ENCODE results near the gene MYO1E. TPM values are rescaled to one million over a fixed set of nuclear protein-coding genes. Genes with fewer than 3 reads are reported as not detected.
"Not testable (repeated sequence)": the region's sequence is repeated elsewhere in the genome, so short reads cannot be mapped to it uniquely, and the experiment has no call there.

The MYO1E gene
- total RNA-seq, 1 donor from 2014 or later: 84.6 TPM

DNA sequence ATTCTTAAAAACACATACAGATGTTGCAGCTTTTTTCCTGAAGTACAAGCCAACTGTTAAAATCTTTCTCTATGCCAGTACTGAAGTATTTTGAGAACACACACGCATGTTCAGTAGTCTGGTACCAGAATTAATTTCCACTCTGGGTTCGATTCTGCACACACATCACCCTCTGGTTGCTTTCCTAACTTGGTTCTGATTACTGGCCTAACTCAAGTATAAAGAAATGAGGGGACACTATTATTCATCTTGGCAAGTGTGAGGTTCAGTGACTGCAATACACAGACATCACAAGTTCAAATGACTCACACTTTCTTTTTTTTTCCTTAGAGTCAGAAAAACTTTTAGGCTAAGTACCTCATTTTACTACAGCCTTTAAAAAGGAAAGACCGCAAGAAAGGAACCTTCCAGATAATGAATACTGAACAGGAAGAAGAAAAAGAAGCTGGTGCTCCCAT, 203.4 kb downstream of the MYO1E start:
- Mint-ChIP-seq H3K27me3 (ENCODE audit: unreplicated experiment) (no peaks in the 10 kb centered on the region), H3K9me3 (ENCODE audit: unreplicated experiment) (no peaks in the 10 kb centered on the region), H3K4me1 (ENCODE audit: unreplicated experiment) (peaks cover 35% of the 10 kb centered on the region), H3K27ac (ENCODE audit: unreplicated experiment) (peak overlapping the region; percentile 91), H3K36me3 (ENCODE audit: unreplicated experiment) (peaks cover 23% of the 10 kb centered on the region), H3K4me3 (ENCODE audit: unreplicated experiment) (no peak overlapping the region)
- no peak for DNase-seq (ENCODE audit: extremely low spot score, unreplicated experiment)
- TF ChIP-seq, protein P1, sequence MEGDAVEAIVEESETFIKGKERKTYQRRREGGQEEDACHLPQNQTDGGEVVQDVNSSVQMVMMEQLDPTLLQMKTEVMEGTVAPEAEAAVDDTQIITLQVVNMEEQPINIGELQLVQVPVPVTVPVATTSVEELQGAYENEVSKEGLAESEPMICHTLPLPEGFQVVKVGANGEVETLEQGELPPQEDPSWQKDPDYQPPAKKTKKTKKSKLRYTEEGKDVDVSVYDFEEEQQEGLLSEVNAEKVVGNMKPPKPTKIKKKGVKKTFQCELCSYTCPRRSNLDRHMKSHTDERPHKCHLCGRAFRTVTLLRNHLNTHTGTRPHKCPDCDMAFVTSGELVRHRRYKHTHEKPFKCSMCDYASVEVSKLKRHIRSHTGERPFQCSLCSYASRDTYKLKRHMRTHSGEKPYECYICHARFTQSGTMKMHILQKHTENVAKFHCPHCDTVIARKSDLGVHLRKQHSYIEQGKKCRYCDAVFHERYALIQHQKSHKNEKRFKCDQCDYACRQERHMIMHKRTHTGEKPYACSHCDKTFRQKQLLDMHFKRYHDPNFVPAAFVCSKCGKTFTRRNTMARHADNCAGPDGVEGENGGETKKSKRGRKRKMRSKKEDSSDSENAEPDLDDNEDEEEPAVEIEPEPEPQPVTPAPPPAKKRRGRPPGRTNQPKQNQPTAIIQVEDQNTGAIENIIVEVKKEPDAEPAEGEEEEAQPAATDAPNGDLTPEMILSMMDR (IDR thresholded peaks at IDR 0.05): no peak

DNA sequence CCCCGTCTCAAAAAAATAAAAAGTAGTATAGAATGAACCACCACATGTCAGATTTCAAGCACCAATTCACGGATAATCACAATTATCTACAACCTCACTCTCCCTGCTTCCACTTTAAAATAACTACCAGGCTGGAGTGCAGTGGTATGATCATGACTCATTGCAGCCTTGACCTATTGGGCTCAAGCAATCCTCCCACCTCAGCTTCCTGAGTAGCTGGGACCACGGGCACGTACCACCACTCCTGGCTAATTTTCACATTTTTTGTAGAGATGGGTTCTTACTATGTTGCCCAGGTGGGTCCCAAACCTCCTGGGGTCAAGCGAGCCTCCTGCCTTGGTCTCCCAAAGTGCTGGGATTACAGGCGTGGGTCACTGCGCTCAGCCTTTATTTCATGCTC, 204.1 kb downstream of the MYO1E start:
- H3K4me3 Mint-ChIP-seq (ENCODE audit: unreplicated experiment): no peak overlapping the region
- no peak overlapping the region for H3K27ac Mint-ChIP-seq (ENCODE audit: unreplicated experiment)
- peaks cover 35% of the 10 kb centered on the region for H3K4me1 Mint-ChIP-seq (ENCODE audit: unreplicated experiment)
- H3K36me3 Mint-ChIP-seq (ENCODE audit: unreplicated experiment): peaks cover 23% of the 10 kb centered on the region
- H3K27me3 Mint-ChIP-seq (ENCODE audit: unreplicated experiment): no peaks in the 10 kb centered on the region
- no peak for DNase-seq (ENCODE audit: extremely low spot score, unreplicated experiment)
- no peaks in the 10 kb centered on the region for H3K9me3 Mint-ChIP-seq (ENCODE audit: unreplicated experiment)
- TF ChIP-seq, protein P1 (IDR thresholded peaks at IDR 0.05): no peak

DNA sequence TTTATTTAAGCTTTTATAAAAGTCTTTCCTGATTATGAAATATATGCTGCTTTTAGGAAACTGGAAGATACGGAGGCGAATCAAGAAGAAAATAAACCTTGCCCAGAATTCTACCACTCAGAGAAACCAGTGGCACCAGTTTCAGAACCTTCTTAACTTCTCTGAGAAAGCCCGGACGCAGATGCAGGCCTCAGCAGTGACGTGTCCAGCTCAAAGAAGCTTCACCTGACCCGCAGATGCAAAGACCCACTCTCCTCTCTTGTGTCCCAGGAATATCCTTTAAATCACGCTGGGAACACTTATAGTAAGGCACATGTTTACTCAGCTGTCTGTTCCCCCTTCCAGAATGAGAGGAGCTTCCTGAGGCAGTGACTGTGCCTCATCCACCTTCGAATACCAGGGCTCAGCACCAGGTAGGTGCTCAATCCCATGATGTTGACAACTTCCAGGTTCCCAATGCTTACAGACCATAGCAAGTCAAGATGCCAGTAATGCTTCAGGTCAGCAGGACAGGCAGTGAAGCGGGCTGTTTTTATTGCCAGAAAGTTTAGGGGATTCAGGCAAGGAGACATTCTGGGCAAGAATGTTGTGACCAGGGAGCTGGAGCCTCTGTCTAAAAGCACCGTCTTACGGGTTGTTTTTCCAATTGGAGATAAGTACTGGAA, 205.9 kb downstream of the MYO1E start:
- H3K27ac Mint-ChIP-seq (ENCODE audit: unreplicated experiment): no peak overlapping the region
- DNase-seq (ENCODE audit: extremely low spot score, unreplicated experiment): no peak
- TF ChIP-seq, protein P1 (IDR thresholded peaks at IDR 0.05): no peak
- peaks cover 35% of the 10 kb centered on the region for H3K4me1 Mint-ChIP-seq (ENCODE audit: unreplicated experiment)
- peaks cover 17% of the 10 kb centered on the region for H3K36me3 Mint-ChIP-seq (ENCODE audit: unreplicated experiment)
- no peaks in the 10 kb centered on the region for H3K9me3 Mint-ChIP-seq (ENCODE audit: unreplicated experiment)
- H3K27me3 Mint-ChIP-seq (ENCODE audit: unreplicated experiment): no peaks in the 10 kb centered on the region
- H3K4me3 Mint-ChIP-seq (ENCODE audit: unreplicated experiment): no peak overlapping the region

DNA sequence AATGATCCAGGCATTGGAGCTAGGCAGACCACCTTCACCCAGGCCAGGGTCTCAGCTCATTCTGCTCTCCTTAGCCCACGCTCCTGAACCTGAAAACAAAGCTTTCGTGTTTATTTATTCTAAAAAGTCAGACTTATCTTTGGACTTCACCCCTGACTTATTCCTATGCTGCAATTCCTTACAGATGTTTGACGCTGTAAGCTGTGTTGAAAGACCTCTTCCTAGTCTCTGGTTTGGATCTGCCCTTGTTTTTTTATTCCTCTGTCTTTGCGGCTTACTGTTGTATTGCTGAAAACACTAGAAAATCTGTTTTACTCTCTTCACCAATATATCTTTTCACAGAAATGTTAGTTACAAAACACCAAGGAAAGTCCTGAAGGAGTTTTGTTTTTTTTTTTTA, 206.5 kb downstream of the MYO1E start:
- H3K9me3 Mint-ChIP-seq (ENCODE audit: unreplicated experiment): no peaks in the 10 kb centered on the region
- TF ChIP-seq, protein P1 (IDR thresholded peaks at IDR 0.05): no peak
- H3K27ac Mint-ChIP-seq (ENCODE audit: unreplicated experiment): no peak overlapping the region
- H3K4me1 Mint-ChIP-seq (ENCODE audit: unreplicated experiment): peaks cover 35% of the 10 kb centered on the region
- no peaks in the 10 kb centered on the region for H3K27me3 Mint-ChIP-seq (ENCODE audit: unreplicated experiment)
- no peak overlapping the region for H3K4me3 Mint-ChIP-seq (ENCODE audit: unreplicated experiment)
- no peak for DNase-seq (ENCODE audit: extremely low spot score, unreplicated experiment)
- H3K36me3 Mint-ChIP-seq (ENCODE audit: unreplicated experiment): peaks cover 14% of the 10 kb centered on the region

DNA sequence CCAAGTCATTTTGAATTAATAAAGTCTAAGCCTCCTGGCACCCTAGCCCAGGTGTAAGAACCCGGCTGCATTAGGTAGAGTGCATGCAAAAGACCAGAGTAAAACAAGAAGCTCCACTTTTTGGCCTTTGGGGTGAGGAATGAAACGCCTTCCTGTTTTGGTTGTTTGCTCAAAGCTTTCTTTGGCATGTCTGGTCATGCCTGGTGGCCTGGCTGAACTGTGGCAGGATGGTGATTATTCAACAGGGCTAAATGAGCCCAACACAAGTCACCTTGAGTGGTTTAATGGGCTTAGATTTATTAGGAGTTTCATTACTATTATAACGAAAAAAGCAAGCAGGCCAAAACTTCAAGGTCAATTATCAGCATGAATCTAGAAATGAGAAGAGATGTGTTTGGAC, 206.9 kb downstream of the MYO1E start:
- H3K36me3 Mint-ChIP-seq (ENCODE audit: unreplicated experiment): peaks cover 17% of the 10 kb centered on the region
- H3K4me3 Mint-ChIP-seq (ENCODE audit: unreplicated experiment): no peak overlapping the region
- H3K27ac Mint-ChIP-seq (ENCODE audit: unreplicated experiment): no peak overlapping the region
- H3K27me3 Mint-ChIP-seq (ENCODE audit: unreplicated experiment): no peaks in the 10 kb centered on the region
- no peak for DNase-seq (ENCODE audit: extremely low spot score, unreplicated experiment)
- TF ChIP-seq, protein P1 (IDR thresholded peaks at IDR 0.05): no peak
- no peaks in the 10 kb centered on the region for H3K9me3 Mint-ChIP-seq (ENCODE audit: unreplicated experiment)
- peaks cover 35% of the 10 kb centered on the region for H3K4me1 Mint-ChIP-seq (ENCODE audit: unreplicated experiment)

DNA sequence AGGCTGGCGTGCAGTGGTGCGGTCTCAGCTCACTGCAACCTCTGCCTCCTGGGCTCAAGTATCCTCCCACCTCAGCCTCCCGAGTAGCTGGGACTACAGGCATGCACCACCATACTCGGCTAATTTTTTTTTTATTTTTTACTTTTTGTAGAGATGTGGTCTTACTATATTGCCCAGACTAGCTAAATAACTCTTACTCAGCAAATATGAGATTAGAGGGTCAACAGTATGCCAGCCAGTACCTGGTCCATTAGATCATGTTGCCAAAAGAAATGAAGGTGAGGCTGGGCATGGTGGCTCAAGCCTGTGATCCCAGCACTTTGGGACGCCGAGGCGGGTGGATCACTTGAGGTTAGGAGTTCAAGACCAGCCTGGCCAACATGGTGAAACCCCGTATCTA, 210.6 kb downstream of the MYO1E start:
- H3K4me3 Mint-ChIP-seq (ENCODE audit: unreplicated experiment); H3K27me3 Mint-ChIP-seq (ENCODE audit: unreplicated experiment); H3K9me3 Mint-ChIP-seq (ENCODE audit: unreplicated experiment); DNase-seq (ENCODE audit: extremely low spot score, unreplicated experiment); H3K27ac Mint-ChIP-seq (ENCODE audit: unreplicated experiment): not testable (repeated sequence)
- Mint-ChIP-seq H3K4me1 (ENCODE audit: unreplicated experiment) (peaks cover 11% of the 10 kb centered on the region), H3K36me3 (ENCODE audit: unreplicated experiment) (peaks cover 38% of the 10 kb centered on the region)
